H4 (cell line): ENCODE measurements around the gene MRPL11. TPM values are rescaled to one million over a fixed set of nuclear protein-coding genes. Genes with fewer than 3 reads are reported as not detected.

Experiments used
- DNase-seq: peaks from one replicate; pipeline ENCODE4 v3.0.0-alpha.2; 2015; ENCODE audit warnings: low spot score
- total RNA-seq: library from RNA; depleted of rRNA; stranded (reverse); fragments of >200 nt; shearing (Covaris generic); gene quantifications from 2 replicates; pipeline ENCODE4 v1.2.3, GENCODE V29; 2014; rRNA removed

The MRPL11 gene
- total RNA-seq, result 71.8 and 77.7 TPM in 2 replicates

DNA sequence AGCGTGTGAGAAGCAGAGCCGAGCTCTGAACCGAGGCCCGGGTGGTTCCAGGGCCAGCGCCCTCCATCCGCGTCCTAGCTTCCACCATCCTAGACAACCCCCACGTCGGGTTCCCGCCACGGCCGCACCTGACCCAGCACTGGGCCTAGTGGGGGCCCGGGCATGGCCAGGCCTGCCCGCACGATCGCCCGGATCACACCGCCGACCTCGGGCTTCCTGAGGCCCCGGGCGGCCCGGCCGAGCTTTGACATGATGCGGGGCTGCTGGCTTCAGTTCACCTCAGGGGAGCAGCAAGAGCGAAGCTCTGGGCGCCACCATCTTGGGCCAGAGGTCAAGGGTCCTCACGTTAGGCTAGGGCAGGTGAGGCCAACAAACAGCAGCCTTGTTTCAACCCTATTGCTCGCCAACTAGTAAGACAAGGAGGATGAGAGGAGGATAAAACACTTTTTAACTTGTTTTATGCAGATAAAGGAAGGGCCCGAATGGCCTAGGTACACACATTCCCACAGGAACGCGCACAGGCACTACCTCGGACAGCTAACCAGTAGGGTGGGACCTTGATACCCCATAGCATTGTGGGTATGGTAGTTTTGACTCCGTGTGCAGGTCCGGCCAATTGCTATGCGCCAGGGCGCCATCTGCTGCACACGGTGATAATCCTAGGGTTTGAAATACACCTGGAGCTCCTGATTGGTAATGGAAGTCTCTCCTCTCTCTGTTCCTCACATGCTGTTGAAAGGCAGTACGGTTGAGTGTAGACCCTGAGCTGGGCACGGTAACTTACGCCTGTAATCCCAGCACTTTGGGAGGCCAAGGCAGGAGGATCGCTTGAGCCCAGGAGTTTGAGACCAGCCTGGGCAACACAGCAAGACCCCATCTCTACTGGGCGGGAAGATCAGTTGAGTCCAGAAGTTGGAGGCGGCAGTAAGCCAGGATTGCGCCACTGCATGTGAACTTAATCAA, at the start of gene MRPL11:
Gene MRPL11 (minus strand): TSS at position 345 of the 963 bp plus-strand sequence. CDS start 94 bp downstream, at position 251.
- peak; percentile 94 for DNase-seq

DNA sequence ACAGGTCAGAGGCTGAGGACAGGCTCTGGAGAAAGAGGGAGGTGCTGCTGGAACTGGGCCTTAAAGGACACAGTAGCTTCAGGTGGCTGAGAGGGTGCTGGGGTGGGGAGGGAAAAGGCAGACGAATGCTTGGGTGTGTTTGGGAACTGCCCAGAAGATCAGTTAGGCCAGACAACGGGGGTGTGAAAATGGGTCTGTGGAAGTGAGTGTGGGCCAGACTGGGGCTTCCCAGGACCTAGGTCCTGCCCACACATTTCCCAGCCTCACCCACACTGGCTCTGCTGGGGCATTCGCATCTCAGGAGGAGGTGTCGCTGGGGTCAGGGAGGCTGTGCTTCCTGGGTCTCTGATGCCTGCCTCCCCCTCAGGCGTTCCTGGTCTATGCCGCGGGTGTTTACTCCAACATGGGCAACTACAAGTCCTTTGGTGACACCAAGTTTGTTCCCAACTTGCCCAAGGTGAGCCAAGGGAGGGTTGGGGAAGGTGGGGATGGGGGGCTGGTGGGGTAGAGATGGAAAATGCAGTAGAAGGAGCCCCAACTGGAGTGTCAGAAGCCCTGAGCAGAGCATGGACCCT, 46.2 kb upstream of the MRPL11 start:
- DNase-seq, result no peak

DNA sequence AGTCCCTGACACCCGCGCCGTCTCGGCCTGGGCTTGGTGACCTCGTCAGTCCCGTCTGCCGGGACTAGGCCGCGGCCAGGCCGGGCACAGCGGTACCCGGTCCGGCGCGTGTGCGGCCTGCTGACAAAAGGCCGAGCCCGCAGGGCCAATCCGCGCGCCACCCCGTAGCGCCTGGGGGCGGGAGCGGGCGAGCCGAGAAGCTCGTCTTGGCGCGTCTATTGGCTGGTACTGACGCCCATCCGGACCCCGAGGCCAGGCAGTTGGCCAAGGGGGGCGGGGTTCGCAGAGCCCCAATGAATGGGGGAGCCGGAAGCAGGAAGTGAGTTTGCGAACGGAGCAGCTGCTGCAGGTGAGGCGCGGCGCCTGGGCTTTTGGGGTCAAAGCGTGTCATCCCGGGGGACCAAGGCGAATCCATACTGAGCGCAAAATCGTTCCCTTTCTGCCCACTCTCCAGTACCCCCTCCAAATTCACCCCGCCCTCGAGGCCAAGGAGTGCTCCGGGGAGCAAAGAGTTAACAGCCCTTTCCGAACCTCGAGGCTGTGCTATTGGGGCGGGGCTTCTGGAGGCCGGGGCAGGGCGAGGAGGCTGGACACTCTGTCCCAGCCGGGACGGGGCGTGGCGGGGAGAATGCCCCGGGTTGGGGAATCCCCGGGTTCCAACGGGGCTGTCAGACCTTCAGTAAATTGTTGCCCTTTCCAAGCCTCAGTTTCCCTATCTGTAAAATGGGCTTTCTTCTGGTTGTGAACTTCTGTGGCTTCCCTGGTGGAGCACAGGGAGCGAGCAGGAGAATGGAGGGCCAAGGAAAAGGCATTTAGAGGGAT, 41.7 kb upstream of the MRPL11 start, which contains the start of gene DPP3:
Gene DPP3 (plus strand): TSS at position 318 of the 822 bp plus-strand sequence. CDS start 1,767 bp downstream, outside the sequence.
- peak; percentile 92 for DNase-seq

DNA sequence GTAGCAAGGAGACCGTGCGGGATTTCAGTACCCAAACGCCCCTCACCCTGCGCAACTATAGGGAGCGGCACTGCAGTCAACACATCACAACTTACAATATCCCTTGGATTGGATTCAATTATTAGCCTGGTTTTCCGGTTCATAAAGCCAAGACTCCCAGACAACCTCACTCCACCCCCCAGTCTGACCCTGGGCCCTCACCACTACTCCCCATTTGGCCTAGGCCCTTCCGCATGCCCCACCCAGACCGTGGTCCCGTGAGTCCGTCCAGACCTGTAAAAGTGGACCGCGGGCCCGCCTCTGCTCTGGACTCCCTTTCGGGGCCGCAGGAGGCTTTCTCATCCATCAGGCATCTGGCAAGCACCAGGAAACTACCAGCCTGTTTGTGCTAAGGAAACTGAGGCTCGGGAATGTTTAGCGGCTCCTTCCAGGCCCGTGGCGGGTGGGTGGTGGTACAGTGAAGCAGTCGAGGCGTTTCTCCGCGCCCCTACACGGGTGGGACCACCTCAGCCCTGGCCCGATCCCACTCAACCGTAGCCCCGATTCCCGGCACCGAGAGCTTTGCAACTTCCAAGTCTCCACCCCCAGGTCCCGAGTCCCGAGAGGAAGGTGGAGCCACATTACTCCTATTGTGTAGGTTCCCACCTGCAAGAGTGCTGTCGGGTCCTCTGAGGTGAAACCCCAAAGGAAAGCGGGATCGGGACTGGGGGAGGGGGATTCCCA, 40.9 kb upstream of the MRPL11 start:
- DNase-seq, result peak; percentile 10

DNA sequence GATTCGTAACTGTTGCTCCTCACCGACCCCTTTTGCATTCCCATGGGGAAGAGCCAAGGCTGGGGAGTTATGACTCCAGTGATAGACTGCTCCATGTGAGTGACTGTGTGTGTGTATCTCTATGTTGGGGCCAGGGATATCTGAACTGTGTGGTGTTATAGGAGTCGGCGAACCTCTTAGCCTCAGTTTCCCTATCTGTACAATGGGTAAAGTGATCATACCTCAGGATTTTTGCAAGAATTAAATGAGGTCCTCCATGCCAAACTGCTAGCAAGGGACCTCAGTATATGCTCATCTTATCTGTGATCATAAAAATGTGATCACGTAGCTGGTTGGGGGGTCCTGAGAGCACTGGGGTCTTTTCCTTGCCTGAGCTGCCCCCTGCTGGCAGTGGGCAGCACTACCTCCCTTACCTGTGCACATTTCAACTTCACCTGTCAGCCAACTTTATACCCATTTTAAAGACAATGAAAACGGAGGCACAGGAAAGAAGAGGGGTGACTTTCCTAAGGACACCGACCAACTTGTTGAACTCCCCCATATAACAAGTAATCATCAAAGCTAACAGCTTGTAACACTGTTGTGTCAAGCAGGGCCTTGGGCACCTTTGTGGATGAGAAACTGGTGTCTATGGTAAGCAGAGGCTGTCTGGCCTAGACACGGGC, 40.2 kb upstream of the MRPL11 start:
- DNase-seq, result no peak

DNA sequence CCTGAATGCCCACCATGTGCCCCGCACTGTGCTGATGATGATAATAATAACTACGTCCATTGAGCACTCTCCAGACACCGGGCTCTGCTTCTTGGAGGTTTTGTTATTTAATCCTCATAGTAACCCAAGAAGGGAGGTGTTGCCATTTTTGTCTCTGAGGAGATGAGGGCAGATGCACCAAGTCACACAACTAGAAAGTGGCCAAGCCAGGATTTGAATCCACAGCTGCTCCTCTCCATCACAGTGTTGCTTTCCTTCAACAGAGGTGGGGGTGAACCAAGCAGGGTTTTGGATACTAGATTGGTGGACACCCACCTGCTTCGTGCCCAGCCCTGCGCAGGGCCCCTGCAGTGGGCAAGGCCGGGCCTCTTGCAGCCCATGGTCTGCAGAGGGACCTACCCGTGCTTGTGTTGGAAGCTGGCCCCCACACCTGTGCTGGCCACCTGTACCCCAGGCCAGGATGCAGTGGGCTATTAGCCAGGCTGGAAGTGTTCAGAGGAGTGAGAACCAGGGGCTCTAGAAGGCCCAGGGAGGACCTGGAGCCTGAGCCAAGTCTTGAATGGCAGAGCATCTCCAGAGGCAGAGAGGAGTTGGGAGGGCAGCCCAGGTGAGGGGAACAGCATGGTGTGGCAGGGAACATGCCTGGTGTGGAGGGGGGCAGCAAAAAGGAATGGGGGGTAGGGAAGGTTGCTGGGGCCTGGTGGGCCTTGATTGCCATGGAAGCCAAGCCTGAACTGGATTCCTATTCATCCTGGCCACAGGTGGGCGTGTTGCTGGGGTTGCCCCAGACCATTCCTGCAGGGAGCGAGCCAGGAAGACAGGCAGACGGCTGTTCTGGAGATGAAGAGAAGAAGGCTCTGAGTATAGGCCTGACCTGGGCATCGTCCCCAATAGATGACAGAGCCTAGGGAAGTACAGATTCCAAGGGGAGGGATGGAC, 38.9 kb upstream of the MRPL11 start:
- no peak for DNase-seq

DNA sequence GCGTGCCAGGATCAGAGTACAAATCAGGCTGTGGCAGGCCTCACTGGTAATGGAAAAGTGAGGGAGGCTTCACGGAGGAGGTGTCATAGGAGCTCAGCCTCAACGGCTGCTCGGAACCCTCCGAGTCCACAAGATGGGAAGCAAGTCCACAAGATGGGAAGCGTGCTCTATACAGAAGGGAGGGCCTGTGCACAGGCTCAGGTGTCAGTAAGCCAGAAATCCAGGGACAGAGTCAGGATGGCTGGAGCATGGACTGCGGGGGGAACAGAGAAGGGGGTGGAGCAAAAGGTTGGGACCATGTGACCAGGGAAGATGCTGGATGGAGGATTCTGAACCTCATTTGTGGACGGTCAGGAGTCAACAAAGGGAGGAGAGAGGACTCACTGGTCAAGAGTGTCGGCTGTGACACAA, 38.2 kb upstream of the MRPL11 start:
- no peak for DNase-seq

DNA sequence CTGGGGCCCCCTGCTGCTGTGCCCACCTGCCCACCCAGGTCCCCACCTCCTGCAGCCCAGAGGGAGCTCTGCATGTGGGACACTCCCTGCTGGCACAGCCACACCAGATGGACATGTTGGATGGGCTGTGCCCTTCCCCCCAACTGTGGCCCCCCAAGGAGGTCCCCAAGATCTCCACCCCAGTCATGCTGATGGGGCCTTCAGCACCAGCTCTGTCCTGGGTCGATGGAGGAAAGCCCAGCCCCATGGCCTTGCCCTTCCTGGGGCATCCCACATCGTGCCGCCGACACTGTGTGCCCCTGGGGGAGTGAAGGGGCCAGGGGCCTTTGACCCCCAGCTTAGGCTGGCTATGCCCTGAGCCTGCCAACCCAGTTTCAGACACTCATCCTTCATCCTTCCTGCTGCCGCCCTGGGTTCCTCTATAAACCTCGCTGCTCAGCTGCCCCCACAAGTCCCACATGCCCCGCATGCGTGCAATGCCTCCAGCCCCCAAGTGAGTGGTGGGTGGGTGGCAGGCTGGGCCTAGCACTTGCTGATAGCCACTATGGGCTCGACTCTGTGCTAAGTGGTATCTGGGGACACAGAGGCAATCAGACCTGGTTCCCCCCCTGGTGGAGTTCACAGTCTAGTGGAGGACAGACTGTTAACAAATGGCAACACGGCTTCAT, 37.7 kb upstream of the MRPL11 start:
- no peak for DNase-seq

DNA sequence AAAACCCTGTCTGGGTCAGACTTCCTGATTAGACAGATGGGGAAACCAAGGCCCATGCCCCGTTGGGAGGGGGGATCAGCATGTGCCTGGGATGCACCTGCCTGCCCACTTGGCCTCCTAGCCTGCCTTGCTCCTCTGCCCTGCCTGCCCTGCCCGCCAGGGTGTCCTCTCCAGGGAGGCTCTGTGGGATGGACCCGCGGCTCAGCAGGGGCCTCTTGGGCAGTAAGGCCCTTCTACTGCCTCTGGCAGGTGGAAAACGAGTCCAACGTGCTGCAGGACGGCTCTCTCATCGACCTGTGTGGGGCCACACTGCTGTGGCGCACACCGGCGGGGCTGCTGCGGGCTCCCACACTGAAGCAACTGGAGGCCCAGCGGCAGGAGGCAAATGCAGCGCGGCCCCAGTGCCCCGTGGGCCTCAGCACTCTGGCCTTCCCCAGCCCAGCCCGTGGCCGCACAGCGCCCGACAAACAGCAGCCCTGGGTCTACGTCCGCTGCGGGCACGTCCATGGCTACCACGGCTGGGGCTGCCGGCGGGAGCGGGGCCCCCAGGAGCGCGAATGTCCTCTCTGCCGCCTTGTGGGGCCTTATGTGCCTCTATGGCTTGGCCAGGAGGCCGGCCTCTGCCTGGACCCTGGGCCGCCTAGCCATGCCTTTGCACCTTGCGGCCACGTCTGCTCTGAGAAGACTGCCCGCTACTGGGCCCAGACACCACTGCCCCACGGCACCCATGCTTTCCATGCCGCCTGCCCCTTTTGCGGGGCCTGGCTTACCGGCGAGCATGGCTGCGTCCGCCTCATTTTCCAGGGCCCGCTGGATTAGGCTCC, 36.9 kb upstream of the MRPL11 start:
- DNase-seq, result no peak

DNA sequence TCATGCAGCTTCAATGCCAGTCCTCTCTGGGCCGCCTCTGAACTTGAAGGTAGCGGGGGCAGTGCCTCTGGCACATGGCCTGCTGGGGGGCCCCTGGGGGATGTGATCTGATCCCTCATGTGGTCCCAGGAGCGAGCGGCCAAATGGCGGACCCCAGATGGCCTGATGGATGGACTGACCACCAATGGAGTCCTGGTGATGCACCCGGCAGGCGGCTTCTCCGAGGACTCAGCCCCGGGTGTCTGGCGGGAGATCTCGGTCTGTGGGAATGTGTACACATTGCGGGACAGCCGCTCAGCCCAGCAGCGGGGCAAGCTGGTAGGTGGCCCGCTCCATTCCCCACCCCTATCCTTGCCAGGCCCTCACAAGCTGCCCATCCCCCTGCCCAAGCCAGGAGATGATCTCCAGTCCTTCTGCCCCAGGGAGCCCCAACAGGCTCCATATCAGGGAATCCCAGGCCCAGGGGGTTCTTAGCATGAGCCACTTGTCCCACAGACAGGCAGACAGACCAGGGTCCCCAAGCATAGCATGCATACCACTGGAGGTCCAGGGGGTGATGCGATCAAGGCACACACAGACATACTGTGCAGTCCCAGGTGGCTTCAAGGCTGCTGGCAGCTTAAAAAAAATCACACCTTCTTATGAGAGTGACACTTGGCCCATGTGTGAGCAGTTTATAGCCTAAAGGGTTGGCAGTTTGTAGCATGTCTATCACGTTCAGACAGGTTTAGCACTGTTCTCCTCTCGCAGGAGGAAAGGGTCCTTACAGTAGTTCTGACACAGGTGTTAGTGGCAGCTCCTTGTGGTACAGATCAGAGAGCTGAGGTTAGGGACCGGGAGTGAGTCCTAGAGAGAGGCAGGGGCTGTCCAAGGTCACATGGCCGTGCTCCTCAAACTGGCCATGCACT, 35.2 kb upstream of the MRPL11 start:
- no peak for DNase-seq

DNA sequence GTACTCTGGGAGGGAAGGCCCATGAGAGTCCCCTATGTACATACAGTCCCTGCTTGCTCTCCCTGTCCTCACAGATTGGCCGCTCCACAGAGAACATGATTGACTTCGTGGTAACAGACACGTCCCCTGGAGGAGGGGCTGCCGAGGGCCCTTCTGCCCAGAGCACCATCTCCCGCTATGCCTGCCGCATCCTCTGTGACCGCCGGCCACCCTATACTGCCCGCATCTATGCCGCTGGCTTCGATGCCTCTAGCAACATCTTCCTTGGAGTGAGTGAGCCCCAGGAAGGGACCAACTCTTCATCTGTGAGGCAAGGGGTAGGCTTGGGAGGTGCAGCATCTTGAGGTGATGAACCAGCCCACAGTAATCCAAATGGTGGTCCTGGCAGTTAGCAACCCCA, 34.5 kb upstream of the MRPL11 start:
- no peak for DNase-seq

DNA sequence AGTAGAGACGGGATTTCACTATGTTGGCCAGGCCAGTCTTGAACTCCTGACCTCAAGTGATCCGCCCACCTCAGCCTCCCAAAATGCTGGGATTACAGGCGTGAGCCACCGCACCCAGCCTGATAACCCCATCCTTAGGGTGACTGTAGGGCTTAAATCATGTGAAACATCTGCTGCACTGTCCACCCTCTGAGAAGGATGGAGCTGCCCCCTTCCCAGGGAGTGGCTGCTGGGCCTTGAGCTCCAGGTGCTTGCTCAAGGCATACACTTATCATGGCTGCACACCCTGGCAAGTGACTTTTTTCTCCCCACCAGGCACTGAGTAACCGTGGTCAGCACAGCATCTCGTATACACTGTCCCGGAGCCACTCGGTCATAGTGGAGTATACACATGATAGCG, 33.4 kb upstream of the MRPL11 start:
- no peak for DNase-seq

DNA sequence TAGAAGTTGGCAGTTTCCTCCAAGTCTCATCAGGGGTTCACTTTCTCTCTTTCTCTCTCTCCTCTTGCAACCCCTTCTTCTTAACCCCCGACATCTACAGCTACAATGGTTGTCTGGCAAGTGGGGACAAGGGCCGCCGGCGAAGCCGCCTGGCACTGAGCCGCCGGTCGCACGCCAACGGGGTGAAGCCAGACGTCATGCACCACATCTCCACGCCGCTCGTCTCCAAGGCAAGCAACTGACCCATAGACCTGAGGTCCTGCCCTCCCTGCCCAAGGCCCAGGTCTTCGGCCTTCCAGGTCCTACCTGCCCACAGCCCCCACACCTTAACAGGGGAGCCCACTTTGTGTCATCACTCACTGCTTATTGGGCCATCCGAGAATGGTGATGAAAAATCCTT, 32.5 kb upstream of the MRPL11 start:
- no peak for DNase-seq

DNA sequence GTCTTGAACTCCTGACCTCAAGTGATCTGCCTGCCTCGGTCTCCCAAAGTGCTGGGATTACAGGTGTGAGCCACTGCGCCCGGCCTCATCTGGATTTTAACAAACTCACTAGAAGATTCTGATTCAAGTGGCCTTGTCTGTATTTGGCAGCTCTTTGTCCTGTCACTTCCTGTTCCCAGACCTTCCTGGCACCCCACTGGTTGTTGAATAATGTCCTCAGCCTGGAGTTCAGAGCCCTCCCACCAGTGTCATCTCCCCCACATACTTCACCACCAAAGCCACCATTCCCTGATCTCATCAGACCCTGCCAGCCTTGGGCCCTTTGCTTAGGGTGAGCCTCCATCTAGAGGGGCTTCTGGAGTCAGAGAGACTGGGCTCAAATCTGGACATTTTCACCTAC, 31.4 kb upstream of the MRPL11 start:
- no peak for DNase-seq

DNA sequence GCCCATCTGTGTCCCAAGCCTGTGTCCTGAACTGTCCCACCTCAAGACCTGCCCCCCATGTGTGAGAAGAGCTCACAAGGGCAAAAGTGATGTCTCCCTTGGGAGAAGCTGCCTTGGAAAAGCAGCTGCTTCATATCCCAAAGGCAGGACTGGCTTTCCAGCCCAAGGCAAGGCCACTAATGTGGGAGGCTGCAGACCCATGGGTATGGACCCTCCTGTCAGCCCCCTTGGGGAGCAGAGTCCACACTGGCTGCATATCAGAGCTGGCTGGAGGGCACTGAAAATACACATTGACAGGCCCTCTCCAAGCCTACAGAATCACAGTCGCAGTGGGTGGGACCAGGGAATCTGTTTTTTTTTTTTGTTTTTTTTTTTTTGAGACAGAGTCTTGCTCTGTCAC, 30.8 kb upstream of the MRPL11 start:
- DNase-seq, result no peak

DNA sequence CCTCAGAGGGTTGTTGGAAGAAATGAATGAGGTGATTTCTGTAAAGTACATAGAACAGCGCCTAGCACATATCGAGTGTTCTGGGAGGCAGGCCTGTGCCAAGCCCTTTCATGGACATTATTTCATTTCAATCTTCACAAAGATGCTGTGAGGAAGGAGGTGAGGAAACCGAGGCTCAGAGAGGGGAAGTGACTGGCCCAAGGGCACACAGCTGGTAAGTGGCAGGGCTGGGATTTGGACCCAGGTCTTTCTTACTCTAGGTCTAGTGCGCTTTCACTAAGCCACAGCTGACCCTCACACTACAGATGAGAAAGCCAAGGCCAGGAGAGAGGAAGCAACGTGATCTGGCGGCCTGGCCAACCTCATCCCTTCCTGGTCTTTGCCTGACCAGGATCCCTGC, 30.0 kb upstream of the MRPL11 start:
- DNase-seq, result no peak

DNA sequence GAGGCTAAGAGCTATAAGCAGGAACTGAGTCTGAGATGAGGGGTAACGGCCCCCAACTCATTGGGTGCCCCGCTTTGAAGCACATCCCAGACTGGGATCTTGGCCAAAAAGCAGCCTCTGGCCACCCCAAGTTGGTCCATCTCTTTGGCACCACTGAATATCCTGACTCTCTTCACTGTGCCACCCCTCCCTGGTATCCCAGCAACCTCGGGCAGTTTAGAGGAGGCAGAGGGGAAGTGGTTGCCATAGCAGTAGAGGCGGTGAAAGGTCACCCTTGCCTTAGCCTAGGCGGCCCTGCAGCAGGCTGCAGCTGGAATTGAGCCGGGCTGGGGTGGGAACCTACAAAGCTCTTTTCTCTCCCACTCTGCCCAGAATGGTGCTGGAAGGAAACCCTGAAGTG, 29.1 kb upstream of the MRPL11 start:
- no peak for DNase-seq
